GM19468 (cell line): ENCODE data around the gene B3GNT4.
"Not testable (repeated sequence)": the region's sequence is repeated elsewhere in the genome, so short reads cannot be mapped to it uniquely, and the experiment has no call there.

Experiments
- ATAC-seq: cut with Tn5 transposase; IDR thresholded peaks from one replicate; pipeline ENCODE4 v1.9.1; 2021; ENCODE audit warnings: mild to moderate bottlenecking, moderate library complexity, moderate number of reproducible peaks; ENCODE audit not compliant: unreplicated experiment; ENCODE audit errors: extremely low read depth

B3GNT4 gene

GRCh38 chr12:122207391-122207790, 3.9 kb downstream of the B3GNT4 start:
- no peak for ATAC-seq

GRCh38 chr12:122208073-122208820, 4.7 kb downstream of the B3GNT4 start:
- no peak for ATAC-seq

GRCh38 chr12:122215771-122216170, 12.3 kb downstream of the B3GNT4 start:
- ATAC-seq, result no peak

- ATAC-seq, result no peak
Measured at GRCh38 chr12:122216445-122216844, 12.9 kb downstream of the B3GNT4 start.

- peak; percentile 92 for ATAC-seq
Measured at GRCh38 chr12:122225683-122226365, 22.3 kb downstream of the B3GNT4 start, which contains the start of gene DIABLO. Gene DIABLO, minus strand, starts transcription at chr12:122226052. Its CDS starts 38 bp downstream, at chr12:122226014.

- ATAC-seq, result no peak
Measured at GRCh38 chr12:122226366-122227125, 23.0 kb downstream of the B3GNT4 start.

- no peak for ATAC-seq
Measured at GRCh38 chr12:122227341-122227740, 23.8 kb downstream of the B3GNT4 start.

- no peak for ATAC-seq
Measured at GRCh38 chr12:122228092-122228491, 24.6 kb downstream of the B3GNT4 start.

GRCh38 chr12:122230798-122231197, 27.3 kb downstream of the B3GNT4 start:
- ATAC-seq, result no peak

GRCh38 chr12:122232691-122233090, 29.2 kb downstream of the B3GNT4 start:
- no peak for ATAC-seq

- no peak for ATAC-seq
Measured at GRCh38 chr12:122235741-122236140, 32.2 kb downstream of the B3GNT4 start.

GRCh38 chr12:122238861-122239260, 35.4 kb downstream of the B3GNT4 start:
- ATAC-seq, result no peak

GRCh38 chr12:122243965-122244364, 40.5 kb downstream of the B3GNT4 start:
- no peak for ATAC-seq

GRCh38 chr12:122244565-122245371, 41.3 kb downstream of the B3GNT4 start:
- no peak for ATAC-seq

- ATAC-seq, result no peak
Measured at GRCh38 chr12:122245553-122245952, 42.0 kb downstream of the B3GNT4 start.

- no peak for ATAC-seq
Measured at GRCh38 chr12:122250047-122250446, 46.5 kb downstream of the B3GNT4 start.

- no peak for ATAC-seq
Measured at GRCh38 chr12:122250536-122250935, 47.0 kb downstream of the B3GNT4 start.

- not testable (repeated sequence) for ATAC-seq
Measured at GRCh38 chr12:122258462-122258861, 55.0 kb downstream of the B3GNT4 start.
